ENCODE data around the gene FBLN1. TPM values are rescaled to one million over a fixed set of nuclear protein-coding genes. Genes with fewer than 3 reads are reported as not detected.
A peak's percentile ranks its signal among the peaks of the same experiment; 100 is the strongest.

Gene FBLN1
- total RNA-seq, 1 donor from 2014 or later = 39.5 TPM

GRCh38 chr22:45640941-45641621, 138.4 kb downstream of the FBLN1 start:
- ATAC-seq = no peak

DNA sequence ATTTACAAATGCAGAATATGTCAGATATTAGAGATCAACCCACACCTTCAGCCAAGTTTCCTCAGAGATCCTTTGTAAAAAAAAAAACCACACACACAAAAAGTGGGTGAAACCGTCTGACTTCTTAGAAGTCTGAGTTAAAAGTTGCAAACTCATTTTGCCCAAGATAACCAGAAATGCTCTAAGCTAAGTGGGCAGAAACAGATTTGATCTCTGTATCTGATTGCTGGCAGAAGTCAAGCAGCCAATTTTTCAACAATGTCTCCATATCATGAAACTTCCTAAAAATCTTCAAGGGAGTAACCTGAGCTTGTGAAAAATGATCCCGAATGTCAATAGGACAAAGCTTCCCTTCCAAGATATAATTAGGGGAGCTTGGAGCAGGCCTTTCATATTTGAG, 140.3 kb downstream of the FBLN1 start:
- ATAC-seq = no peak

DNA sequence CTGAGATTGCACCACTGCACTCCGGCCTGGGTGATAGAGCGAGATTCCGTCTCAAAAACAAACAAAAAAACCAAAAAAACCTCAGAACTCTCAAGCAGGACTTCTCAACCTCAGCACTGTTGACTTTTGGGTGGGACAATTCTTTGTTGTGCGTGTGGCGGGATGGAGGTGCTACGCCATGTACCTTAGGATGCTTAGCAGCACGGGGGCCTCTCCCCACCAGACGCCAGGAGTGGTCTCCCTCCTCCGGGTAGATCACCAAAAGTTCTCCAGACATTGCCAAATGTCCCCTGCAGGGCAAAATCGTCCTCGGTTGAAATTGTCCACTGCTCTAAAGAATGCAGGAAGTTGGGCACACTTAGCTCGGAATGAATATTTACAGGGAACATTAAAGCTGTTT, 142.0 kb downstream of the FBLN1 start:
- ATAC-seq = no peak

GRCh38 chr22:45645150-45645525, 142.5 kb downstream of the FBLN1 start:
- no peak for ATAC-seq

- peak; percentile 92 for ATAC-seq
These were observed 143.1 kb downstream of the FBLN1 start for GRCh38 chr22:45645526-45646414.

DNA sequence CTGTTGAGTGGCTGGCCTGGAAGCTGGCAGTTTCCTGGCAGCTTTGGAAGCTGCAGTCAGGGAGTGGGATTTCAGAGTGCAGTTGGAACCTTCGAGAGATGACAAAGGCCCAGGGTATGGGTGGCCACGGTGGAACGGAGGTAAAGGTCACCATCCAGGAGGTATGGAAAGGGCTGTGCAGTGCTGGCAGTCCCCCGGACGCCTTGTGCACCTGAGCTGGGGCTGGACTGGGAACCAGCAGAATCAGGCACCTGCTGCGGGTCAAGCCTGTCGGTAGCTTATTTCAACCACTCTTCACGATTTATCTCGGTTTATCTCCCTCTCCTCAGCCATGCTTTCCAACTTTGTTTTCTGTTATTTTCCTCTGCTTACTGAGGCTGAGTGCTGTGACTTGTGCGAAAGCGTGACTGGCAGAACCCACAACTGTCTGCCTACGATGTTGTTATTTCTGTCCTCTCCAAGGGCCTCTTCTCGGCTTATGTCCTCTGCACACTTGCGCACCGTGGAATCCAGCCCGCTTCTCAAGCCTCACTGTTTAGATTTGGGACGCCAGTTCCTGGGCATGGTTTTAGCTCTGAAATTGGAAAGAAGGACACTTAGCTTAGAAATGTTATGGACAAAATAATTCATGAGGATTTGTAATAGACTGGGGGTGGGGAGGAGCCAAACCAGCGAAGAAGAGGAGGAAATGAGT, 145.0 kb downstream of the FBLN1 start:
- no peak for ATAC-seq

DNA sequence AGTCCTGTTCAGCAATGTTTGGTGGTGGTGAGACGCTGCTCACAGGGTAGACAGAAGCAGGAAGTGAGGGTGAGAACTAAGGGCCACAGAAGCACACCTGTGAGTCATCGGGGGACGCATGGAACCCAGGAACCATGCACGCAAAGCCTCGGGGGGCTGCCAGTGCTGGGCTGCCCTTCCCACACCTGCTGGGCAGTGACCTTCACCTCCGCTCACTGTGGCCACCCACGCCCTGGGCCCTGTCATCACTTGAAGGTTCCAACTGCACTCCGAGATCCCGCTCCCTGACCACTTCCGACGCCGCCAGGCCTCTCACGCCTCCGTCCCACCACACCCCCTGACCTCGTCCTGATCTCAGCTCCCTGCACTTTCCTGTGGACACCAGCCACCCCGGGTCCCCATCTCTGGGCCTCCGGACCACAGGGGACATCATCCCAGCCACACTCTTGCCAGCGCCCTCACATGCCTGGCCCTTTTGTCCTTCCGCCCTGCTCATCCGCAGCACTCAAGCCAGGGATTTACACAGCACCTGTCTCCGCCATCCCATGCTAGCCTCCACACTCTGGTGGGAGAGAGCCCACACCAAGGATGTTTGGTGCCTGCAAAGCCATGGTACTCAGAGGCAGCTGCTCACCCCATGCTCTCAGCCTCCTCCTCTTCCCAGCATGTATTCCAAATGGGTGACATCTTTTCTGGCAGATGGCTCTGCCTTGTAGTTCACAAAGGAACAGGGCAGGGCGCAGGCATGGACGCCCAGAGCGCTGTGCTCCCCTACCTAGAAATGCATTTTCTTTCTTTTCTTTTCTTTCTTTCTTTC, 145.8 kb downstream of the FBLN1 start:
- ATAC-seq = no peak

DNA sequence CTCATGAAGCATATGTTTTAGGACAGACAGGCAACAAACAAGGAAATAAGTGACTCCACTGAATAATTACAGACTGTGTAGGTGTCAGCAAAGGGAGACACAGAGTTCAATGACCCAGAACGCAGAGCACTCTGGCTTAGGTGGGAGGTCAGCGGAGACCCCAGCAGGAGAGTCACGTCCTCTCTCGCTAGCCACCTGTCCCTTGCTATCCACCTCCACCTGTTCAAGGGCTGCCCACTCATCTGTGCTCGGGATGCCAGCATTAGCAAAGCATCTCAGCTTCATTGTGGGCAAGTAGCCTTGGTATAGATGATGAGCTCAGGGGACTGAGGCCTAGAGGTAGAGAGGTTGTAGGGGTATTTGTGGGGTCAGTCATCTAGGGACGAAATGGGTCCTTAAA, 147.1 kb downstream of the FBLN1 start:
- ATAC-seq = no peak

- ATAC-seq = no peak
These were observed 148.0 kb downstream of the FBLN1 start for GRCh38 chr22:45650721-45651120.

Other genes with a start within 250 kb of the FBLN1 start
- not detected for gene UPK3A, start 217.9 kb upstream of the FBLN1 start, total RNA-seq
- gene FAM118A, start 192.9 kb upstream of the FBLN1 start, total RNA-seq = 9.1 TPM
- not detected for gene SMC1B, start 89.3 kb upstream of the FBLN1 start, total RNA-seq
- gene RIBC2, start 89.2 kb upstream of the FBLN1 start, total RNA-seq = 0.64 TPM
- 98.6 TPM for gene ATXN10, start 169.0 kb downstream of the FBLN1 start, total RNA-seq

Measured in esophagus mucosa (tissue), 1 donor.